WTC11 (cell line): Measurements from ENCODE around the gene GREB1. TPM values are rescaled to one million over a fixed set of nuclear protein-coding genes. Genes with fewer than 3 reads are reported as not detected.

ENCODE experiments used
- ATAC-seq: fragments of 200-7000 bp; cut with Tn5 transposase; 2 replicates; pipeline ENCODE4 v1.10.0; 2021; ENCODE audit warnings: mild to moderate bottlenecking, moderate library complexity
- CTCF ChIA-PET: fragments of 300-600 bp; sonication (Branson Sonifier 250); formaldehyde crosslinking; loops from one replicate; lab custom pipeline; 2021; ENCODE audit warnings: antibody characterized with exemption; lab: Charles Lee
- POLR2A ChIA-PET: fragments of 350-600 bp; sonication (Branson Sonifier 250); formaldehyde crosslinking; loops from one replicate; lab custom pipeline; 2021; ENCODE audit warnings: antibody characterized with exemption; lab: Charles Lee
- DNase-seq: peaks from one replicate; pipeline ENCODE4 v3.0.0; 2021; ENCODE audit warnings: low spot score
- H3K27ac Mint-ChIP-seq: 2 replicates; pipeline ENCODE4 v1.8.0; 2021; ENCODE audit warnings: mixed read lengths
- H3K27me3 Mint-ChIP-seq: 2 replicates; pipeline ENCODE4 v1.8.0; 2021; ENCODE audit warnings: low read depth, mild to moderate bottlenecking, moderate library complexity, mixed read lengths
- H3K36me3 Mint-ChIP-seq: 2 replicates; pipeline ENCODE4 v1.8.0; 2021; ENCODE audit warnings: mixed read lengths
- H3K4me1 Mint-ChIP-seq: 2 replicates; pipeline ENCODE4 v1.8.0; 2022; ENCODE audit warnings: mixed read lengths
- H3K4me3 Mint-ChIP-seq: 2 replicates; pipeline ENCODE4 v1.8.0; 2021; ENCODE audit warnings: mild to moderate bottlenecking, moderate library complexity, mixed read lengths
- H3K9me3 Mint-ChIP-seq: 2 replicates; pipeline ENCODE4 v1.8.0; 2021; ENCODE audit warnings: mixed read lengths
- CREM ChIP-seq: sonication (generic); formaldehyde crosslinking; IDR thresholded peaks from 2 replicates; pipeline ENCODE4 v1.8.1; 2022; ENCODE audit warnings: mild to moderate bottlenecking, missing genetic modification reagents, moderate library complexity
- E2F1 ChIP-seq: sonication (generic); formaldehyde crosslinking; IDR thresholded peaks from 2 replicates; pipeline ENCODE4 v1.8.0; 2022; ENCODE audit warnings: mild to moderate bottlenecking, missing genetic modification reagents
- FOXK1 ChIP-seq: sonication (generic); formaldehyde crosslinking; IDR thresholded peaks from 2 replicates; pipeline ENCODE4 v1.8.0; 2022; ENCODE audit warnings: mild to moderate bottlenecking, moderate library complexity, missing genetic modification reagents
- FOXP1 ChIP-seq: sonication (generic); formaldehyde crosslinking; IDR thresholded peaks from 2 replicates; pipeline ENCODE4 v1.8.0; 2022; ENCODE audit warnings: missing genetic modification reagents, mild to moderate bottlenecking, moderate library complexity, borderline replicate concordance
- GABPB1 ChIP-seq: sonication (generic); formaldehyde crosslinking; IDR thresholded peaks from 2 replicates; pipeline ENCODE4 v1.8.1; 2023; ENCODE audit warnings: mild to moderate bottlenecking, missing genetic modification reagents
- JUN ChIP-seq: sonication (generic); formaldehyde crosslinking; IDR thresholded peaks from 2 replicates; pipeline ENCODE4 v1.8.0; 2023; ENCODE audit warnings: mild to moderate bottlenecking, missing genetic modification reagents
- NFYB ChIP-seq: sonication (generic); formaldehyde crosslinking; conservative IDR thresholded peaks from 2 replicates; pipeline ENCODE4 v1.8.0; 2022; ENCODE audit warnings: low read depth, missing genetic modification reagents
- NR1H2 ChIP-seq: sonication (generic); formaldehyde crosslinking; IDR thresholded peaks from 2 replicates; pipeline ENCODE4 v1.9.0; 2021; ENCODE audit warnings: mild to moderate bottlenecking, moderate library complexity, missing genetic modification reagents
- SOX15 ChIP-seq: fragments of 250-450 bp; sonication (Bioruptor Pico); IDR thresholded peaks from 2 replicates; pipeline ENCODE4 v1.9.0; 2021; ENCODE audit warnings: mild to moderate bottlenecking
- USF1 ChIP-seq: sonication (generic); formaldehyde crosslinking; IDR thresholded peaks from 2 replicates; pipeline ENCODE4 v1.8.0; 2022; ENCODE audit warnings: mild to moderate bottlenecking, missing genetic modification reagents
- USF2 ChIP-seq: sonication (generic); formaldehyde crosslinking; IDR thresholded peaks from 2 replicates; pipeline ENCODE4 v1.8.1; 2023; ENCODE audit warnings: mild to moderate bottlenecking, missing genetic modification reagents, moderate library complexity
- total RNA-seq: library from RNA; stranded (reverse); gene quantifications from 3 replicates; pipeline ENCODE4 v1.2.3, GENCODE V29; 2021
- TF ChIP-seq, protein P1 (sequence below): sonication (generic); formaldehyde crosslinking; IDR thresholded peaks from 2 replicates; pipeline ENCODE4 v1.8.0; 2023; ENCODE audit warnings: missing genetic modification reagents, mild to moderate bottlenecking, borderline replicate concordance
- TF ChIP-seq, protein P2 (sequence below): sonication (generic); formaldehyde crosslinking; IDR thresholded peaks from 2 replicates; pipeline ENCODE4 v1.8.0; 2022; ENCODE audit warnings: missing genetic modification reagents

The GREB1 gene
- total RNA-seq, 1 experiment from 2014 or later = 35.7 TPM

GRCh38 chr2:11495844-11496681 is 37.8 kb upstream of the GREB1 start:
- CTCF ChIA-PET = interaction anchor here (0.8 to 2.6 kb wide), 4 partner anchors 86 to 363 kb away, joined by 3 to 21 read pairs (median 4); a partner anchor contains a TSS
- Mint-ChIP-seq H3K36me3 (no peaks in the 10 kb centered on the region; the same call in 1 of the 2 replicates), H3K9me3 (peaks cover 5% of the 10 kb centered on the region; the same call in 1 of the 2 replicates), H3K4me1 (peaks cover 62% of the 10 kb centered on the region), H3K27me3 (no peaks in the 10 kb centered on the region), H3K27ac (0 out of 2 replicates have a peak overlapping the region, but pooled peaks have one; percentile 29), H3K4me3 (peak overlapping the region; percentile 6; the same call in 1 of the 2 replicates)
- POLR2A ChIA-PET = interaction anchor here (0.7 kb wide), 1 partner anchor 88 kb away, joined by 3 read pairs; no protein-coding TSS in a partner anchor
- TF ChIP-seq USF1 (CRISPR knock-in tag) = no peak
- TF ChIP-seq, protein P1, sequence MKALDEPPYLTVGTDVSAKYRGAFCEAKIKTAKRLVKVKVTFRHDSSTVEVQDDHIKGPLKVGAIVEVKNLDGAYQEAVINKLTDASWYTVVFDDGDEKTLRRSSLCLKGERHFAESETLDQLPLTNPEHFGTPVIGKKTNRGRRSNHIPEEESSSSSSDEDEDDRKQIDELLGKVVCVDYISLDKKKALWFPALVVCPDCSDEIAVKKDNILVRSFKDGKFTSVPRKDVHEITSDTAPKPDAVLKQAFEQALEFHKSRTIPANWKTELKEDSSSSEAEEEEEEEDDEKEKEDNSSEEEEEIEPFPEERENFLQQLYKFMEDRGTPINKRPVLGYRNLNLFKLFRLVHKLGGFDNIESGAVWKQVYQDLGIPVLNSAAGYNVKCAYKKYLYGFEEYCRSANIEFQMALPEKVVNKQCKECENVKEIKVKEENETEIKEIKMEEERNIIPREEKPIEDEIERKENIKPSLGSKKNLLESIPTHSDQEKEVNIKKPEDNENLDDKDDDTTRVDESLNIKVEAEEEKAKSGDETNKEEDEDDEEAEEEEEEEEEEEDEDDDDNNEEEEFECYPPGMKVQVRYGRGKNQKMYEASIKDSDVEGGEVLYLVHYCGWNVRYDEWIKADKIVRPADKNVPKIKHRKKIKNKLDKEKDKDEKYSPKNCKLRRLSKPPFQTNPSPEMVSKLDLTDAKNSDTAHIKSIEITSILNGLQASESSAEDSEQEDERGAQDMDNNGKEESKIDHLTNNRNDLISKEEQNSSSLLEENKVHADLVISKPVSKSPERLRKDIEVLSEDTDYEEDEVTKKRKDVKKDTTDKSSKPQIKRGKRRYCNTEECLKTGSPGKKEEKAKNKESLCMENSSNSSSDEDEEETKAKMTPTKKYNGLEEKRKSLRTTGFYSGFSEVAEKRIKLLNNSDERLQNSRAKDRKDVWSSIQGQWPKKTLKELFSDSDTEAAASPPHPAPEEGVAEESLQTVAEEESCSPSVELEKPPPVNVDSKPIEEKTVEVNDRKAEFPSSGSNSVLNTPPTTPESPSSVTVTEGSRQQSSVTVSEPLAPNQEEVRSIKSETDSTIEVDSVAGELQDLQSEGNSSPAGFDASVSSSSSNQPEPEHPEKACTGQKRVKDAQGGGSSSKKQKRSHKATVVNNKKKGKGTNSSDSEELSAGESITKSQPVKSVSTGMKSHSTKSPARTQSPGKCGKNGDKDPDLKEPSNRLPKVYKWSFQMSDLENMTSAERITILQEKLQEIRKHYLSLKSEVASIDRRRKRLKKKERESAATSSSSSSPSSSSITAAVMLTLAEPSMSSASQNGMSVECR = no peak
- TF ChIP-seq E2F1 (CRISPR knock-in tag) = no peak
- no peak for TF ChIP-seq SOX15
- TF ChIP-seq, protein P2, sequence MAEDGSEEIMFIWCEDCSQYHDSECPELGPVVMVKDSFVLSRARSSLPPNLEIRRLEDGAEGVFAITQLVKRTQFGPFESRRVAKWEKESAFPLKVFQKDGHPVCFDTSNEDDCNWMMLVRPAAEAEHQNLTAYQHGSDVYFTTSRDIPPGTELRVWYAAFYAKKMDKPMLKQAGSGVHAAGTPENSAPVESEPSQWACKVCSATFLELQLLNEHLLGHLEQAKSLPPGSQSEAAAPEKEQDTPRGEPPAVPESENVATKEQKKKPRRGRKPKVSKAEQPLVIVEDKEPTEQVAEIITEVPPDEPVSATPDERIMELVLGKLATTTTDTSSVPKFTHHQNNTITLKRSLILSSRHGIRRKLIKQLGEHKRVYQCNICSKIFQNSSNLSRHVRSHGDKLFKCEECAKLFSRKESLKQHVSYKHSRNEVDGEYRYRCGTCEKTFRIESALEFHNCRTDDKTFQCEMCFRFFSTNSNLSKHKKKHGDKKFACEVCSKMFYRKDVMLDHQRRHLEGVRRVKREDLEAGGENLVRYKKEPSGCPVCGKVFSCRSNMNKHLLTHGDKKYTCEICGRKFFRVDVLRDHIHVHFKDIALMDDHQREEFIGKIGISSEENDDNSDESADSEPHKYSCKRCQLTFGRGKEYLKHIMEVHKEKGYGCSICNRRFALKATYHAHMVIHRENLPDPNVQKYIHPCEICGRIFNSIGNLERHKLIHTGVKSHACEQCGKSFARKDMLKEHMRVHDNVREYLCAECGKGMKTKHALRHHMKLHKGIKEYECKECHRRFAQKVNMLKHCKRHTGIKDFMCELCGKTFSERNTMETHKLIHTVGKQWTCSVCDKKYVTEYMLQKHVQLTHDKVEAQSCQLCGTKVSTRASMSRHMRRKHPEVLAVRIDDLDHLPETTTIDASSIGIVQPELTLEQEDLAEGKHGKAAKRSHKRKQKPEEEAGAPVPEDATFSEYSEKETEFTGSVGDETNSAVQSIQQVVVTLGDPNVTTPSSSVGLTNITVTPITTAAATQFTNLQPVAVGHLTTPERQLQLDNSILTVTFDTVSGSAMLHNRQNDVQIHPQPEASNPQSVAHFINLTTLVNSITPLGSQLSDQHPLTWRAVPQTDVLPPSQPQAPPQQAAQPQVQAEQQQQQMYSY = no peak
- TF ChIP-seq FOXK1 = no peak
- TF ChIP-seq FOXP1 (CRISPR knock-in tag) = no peak
- TF ChIP-seq NFYB (CRISPR knock-in tag) = no peak
- TF ChIP-seq JUN = no peak
- TF ChIP-seq USF2 = no peak
- TF ChIP-seq NR1H2 (CRISPR knock-in tag) = no peak
- ATAC-seq (peak; percentile 87), DNase-seq (peak; percentile 31)

GRCh38 chr2:11498543-11499034 is 35.3 kb upstream of the GREB1 start:
- Mint-ChIP-seq H3K36me3 (peaks cover 9% of the 10 kb centered on the region), H3K4me1 (peaks cover 42% of the 10 kb centered on the region), H3K27me3 (no peaks in the 10 kb centered on the region), H3K27ac (no peak overlapping the region), H3K9me3 (peaks cover 11% of the 10 kb centered on the region), H3K4me3 (no peak overlapping the region)
- ChIA-PET POLR2A (no interaction called here), CTCF (interaction anchor here (0.8 to 1.5 kb wide), 3 partner anchors 20 to 85 kb away, joined by 3 to 4 read pairs (median 3); no protein-coding TSS in a partner anchor)
- TF ChIP-seq CREM (CRISPR knock-in tag) (no peak), GABPB1 (CRISPR knock-in tag) (peak; percentile 29; the same call in 1 of the 2 replicates)
- DNase-seq (no peak), ATAC-seq (no peak)
